HepG2 (cell line): ENCODE data around the gene MFAP1. TPM values are rescaled to one million over a fixed set of nuclear protein-coding genes. Genes with fewer than 3 reads are reported as not detected.

Experiments used
- ARNTL ChIP-seq: sonication (generic); formaldehyde crosslinking; IDR thresholded peaks from 2 replicates; pipeline ENCODE4 v1.4.0; 2020; ENCODE audit warnings: mild to moderate bottlenecking, missing genetic modification reagents
- CC2D1A ChIP-seq: sonication (generic); formaldehyde crosslinking; IDR thresholded peaks from 2 replicates; pipeline ENCODE4 v1.8.1; 2023; ENCODE audit warnings: mild to moderate bottlenecking, missing genetic modification reagents
- DPF2 ChIP-seq: sonication (generic); formaldehyde crosslinking; IDR thresholded peaks from 2 replicates; pipeline ENCODE4 v1.4.0; 2020; ENCODE audit warnings: mild to moderate bottlenecking, low read depth, missing genetic modification reagents, borderline replicate concordance
- HNRNPLL ChIP-seq: fragments of 200-400 bp; formaldehyde crosslinking; IDR thresholded peaks from 2 replicates; pipeline ENCODE4 v1.6.1; 2017; ENCODE audit warnings: mild to moderate bottlenecking, low read depth, low read length; ENCODE audit not compliant: poor library complexity, severe bottlenecking
- LCORL ChIP-seq, 2 experiments: fragments of 450-650 bp in 1 of 2; sonication (generic) in 1 of 2; formaldehyde crosslinking in 1 of 2; IDR thresholded peaks; 2 replicates each; pipeline versions ENCODE4 v1.5.0 to v1.6.1; 2017 to 2020; ENCODE audit warnings: antibody characterized with exemption in 1 of 2, missing genetic modification reagents in 1 of 2
- MIER3 ChIP-seq: IDR thresholded peaks from 2 replicates; pipeline ENCODE4 v1.6.1; 2016; ENCODE audit warnings: missing compliant biosample characterization, borderline replicate concordance
- NCOR1 ChIP-seq: fragments of 200-600 bp; sonication (generic); IDR thresholded peaks from 2 replicates; pipeline ENCODE4 v1.7.0; 2017; ENCODE audit warnings: antibody characterized with exemption, low read length, borderline replicate concordance
- PCBP1 ChIP-seq: fragments of 200-400 bp; formaldehyde crosslinking; IDR thresholded peaks from 2 replicates; pipeline ENCODE4 v1.6.1; 2017; ENCODE audit warnings: mild to moderate bottlenecking, low read depth, low read length, borderline replicate concordance
- PRDM15 ChIP-seq: sonication (generic); formaldehyde crosslinking; IDR thresholded peaks from 2 replicates; pipeline ENCODE4 v1.4.0; 2020; ENCODE audit warnings: missing genetic modification reagents
- RCOR2 ChIP-seq: IDR thresholded peaks from 2 replicates; pipeline ENCODE4 v1.6.1; 2016; ENCODE audit warnings: missing biosample characterization, missing genetic modification reagents
- TBL1XR1 ChIP-seq: fragments of 150-350 bp; IDR thresholded peaks from 2 replicates; pipeline ENCODE4 v1.6.1; 2014; ENCODE audit warnings: borderline replicate concordance, low read length; ENCODE audit not compliant: partially characterized antibody
- WIZ ChIP-seq: sonication (generic); formaldehyde crosslinking; IDR thresholded peaks from 2 replicates; pipeline ENCODE4 v1.5.1; 2020; ENCODE audit warnings: mild to moderate bottlenecking, missing genetic modification reagents
- ZFP41 ChIP-seq: sonication (generic); formaldehyde crosslinking; IDR thresholded peaks from 2 replicates; pipeline ENCODE4 v1.4.0; 2020; ENCODE audit warnings: mild to moderate bottlenecking, missing genetic modification reagents, borderline replicate concordance
- ZNF180 ChIP-seq: sonication (generic); formaldehyde crosslinking; IDR thresholded peaks from 2 replicates; pipeline ENCODE4 v1.4.0; 2020; ENCODE audit warnings: low read depth, missing genetic modification reagents, borderline replicate concordance
- ZNF281 ChIP-seq: sonication (generic); formaldehyde crosslinking; IDR thresholded peaks from 2 replicates; pipeline ENCODE4 v1.4.0; 2020; ENCODE audit warnings: missing genetic modification reagents, borderline replicate concordance
- ZNF383 ChIP-seq: sonication (generic); formaldehyde crosslinking; IDR thresholded peaks from 2 replicates; pipeline ENCODE4 v1.4.0; 2020; ENCODE audit warnings: missing genetic modification reagents, mild to moderate bottlenecking, borderline replicate concordance
- ZNF430 ChIP-seq: sonication (generic); formaldehyde crosslinking; IDR thresholded peaks from 2 replicates; pipeline ENCODE4 v1.9.0; 2021; ENCODE audit warnings: mild to moderate bottlenecking, missing genetic modification reagents
- ZNF615 ChIP-seq: sonication (generic); formaldehyde crosslinking; IDR thresholded peaks from 2 replicates; pipeline ENCODE4 v1.5.0; 2020; ENCODE audit warnings: mild to moderate bottlenecking, missing genetic modification reagents, borderline replicate concordance
- polyA plus RNA-seq, 8 experiments: library from polyadenylated mRNA; depleted of rRNA in 3 of 8; stranded (reverse) in 7 of 8; unstranded in 1 of 8; fragments of >200 nt; fragmentation: Illumina TruSeq in 4 of 8; extraction: Trizol in 4 of 8; gene quantifications; 2 replicates each; pipeline versions ENCODE4 v1.2.1 to v1.2.3, GENCODE V29; 2011 to 2016; ENCODE audit warnings: low read depth in 4 of 8, missing spikeins in 1 of 8, mixed read lengths in 1 of 8; ENCODE audit not compliant: insufficient read depth in 1 of 8
- total RNA-seq, 5 experiments: library from RNA; depleted of rRNA; stranded (reverse); fragments of >200 nt; fragmentation: Illumina TruSeq; extraction: Trizol; gene quantifications; 2 replicates each; pipeline ENCODE4 v1.2.3, GENCODE V29; 2016; ENCODE audit warnings: low read depth in 1 of 5
- TF ChIP-seq, protein P1 (sequence below): sonication (generic); formaldehyde crosslinking; IDR thresholded peaks from 2 replicates; pipeline ENCODE4 v1.5.1; 2020; ENCODE audit warnings: missing genetic modification reagents, mild to moderate bottlenecking, borderline replicate concordance

The MFAP1 gene
- total and polyA plus RNA-seq, 2 of the 13 experiments (the other 11 are each of a cell fraction or from before 2014, with no cell fraction given): 11.8 to 39.5 TPM

- TF ChIP-seq ZNF281 (CRISPR knock-in tag): no peak
- no peak for TF ChIP-seq ARNTL
- TF ChIP-seq RCOR2 (CRISPR knock-in tag): no peak
- TF ChIP-seq NCOR1: no peak
- TF ChIP-seq CC2D1A (CRISPR knock-in tag): no peak
- TF ChIP-seq, protein P1, sequence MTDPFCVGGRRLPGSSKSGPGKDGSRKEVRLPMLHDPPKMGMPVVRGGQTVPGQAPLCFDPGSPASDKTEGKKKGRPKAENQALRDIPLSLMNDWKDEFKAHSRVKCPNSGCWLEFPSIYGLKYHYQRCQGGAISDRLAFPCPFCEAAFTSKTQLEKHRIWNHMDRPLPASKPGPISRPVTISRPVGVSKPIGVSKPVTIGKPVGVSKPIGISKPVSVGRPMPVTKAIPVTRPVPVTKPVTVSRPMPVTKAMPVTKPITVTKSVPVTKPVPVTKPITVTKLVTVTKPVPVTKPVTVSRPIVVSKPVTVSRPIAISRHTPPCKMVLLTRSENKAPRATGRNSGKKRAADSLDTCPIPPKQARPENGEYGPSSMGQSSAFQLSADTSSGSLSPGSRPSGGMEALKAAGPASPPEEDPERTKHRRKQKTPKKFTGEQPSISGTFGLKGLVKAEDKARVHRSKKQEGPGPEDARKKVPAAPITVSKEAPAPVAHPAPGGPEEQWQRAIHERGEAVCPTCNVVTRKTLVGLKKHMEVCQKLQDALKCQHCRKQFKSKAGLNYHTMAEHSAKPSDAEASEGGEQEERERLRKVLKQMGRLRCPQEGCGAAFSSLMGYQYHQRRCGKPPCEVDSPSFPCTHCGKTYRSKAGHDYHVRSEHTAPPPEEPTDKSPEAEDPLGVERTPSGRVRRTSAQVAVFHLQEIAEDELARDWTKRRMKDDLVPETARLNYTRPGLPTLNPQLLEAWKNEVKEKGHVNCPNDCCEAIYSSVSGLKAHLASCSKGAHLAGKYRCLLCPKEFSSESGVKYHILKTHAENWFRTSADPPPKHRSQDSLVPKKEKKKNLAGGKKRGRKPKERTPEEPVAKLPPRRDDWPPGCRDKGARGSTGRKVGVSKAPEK: no peak
- no peak for TF ChIP-seq TBL1XR1
- no peak for TF ChIP-seq WIZ (CRISPR knock-in tag)
- no peak for TF ChIP-seq ZFP41 (CRISPR knock-in tag)
- no peak for TF ChIP-seq ZNF180 (CRISPR knock-in tag)
- no peak for TF ChIP-seq DPF2 (CRISPR knock-in tag)
- no peak for TF ChIP-seq LCORL (IDR thresholded peaks at IDR 0.05)
- TF ChIP-seq LCORL (CRISPR knock-in tag; IDR thresholded peaks at IDR 0.05): 0 out of 2 replicates have a peak, but pooled peaks have one; percentile 4
- no peak for TF ChIP-seq PRDM15 (CRISPR knock-in tag)
- TF ChIP-seq MIER3: no peak
- TF ChIP-seq PCBP1: 0 out of 2 replicates have a peak, but pooled peaks have one; percentile 56
- no peak for TF ChIP-seq HNRNPLL
- TF ChIP-seq ZNF615: no peak
- TF ChIP-seq ZNF430 (CRISPR knock-in tag): no peak
- TF ChIP-seq ZNF383 (CRISPR knock-in tag): no peak
Observed at GRCh38 chr15:43792761-43793476, 31.6 kb downstream of the MFAP1 start (continued).
